DND-41 (cell line): Measurements from ENCODE around the gene CNTN5.

Experiments used
- ATAC-seq: fragments of 200-7000 bp; cut with Tn5 transposase; 3 replicates; pipeline ENCODE4 v1.9.1; 2021; ENCODE audit warnings: low read depth; ENCODE audit not compliant: insufficient read depth
- DNase-seq: peaks from one replicate; pipeline ENCODE4 v3.0.0-alpha.2; 2020
- H2AFZ ChIP-seq: 2 replicates; pipeline ENCODE4 v1.6.0; 2012; ENCODE audit warnings: low read depth, low read length
- H3K27ac ChIP-seq: 2 replicates; pipeline ENCODE4 v1.5.1; 2012; ENCODE audit warnings: low read length, inconsistent platforms
- H3K27me3 ChIP-seq: fragments of 200-600 bp; sonication (generic); 2 replicates; pipeline ENCODE4 v1.6.0; 2012; ENCODE audit warnings: low read length, mild to moderate bottlenecking, inconsistent platforms; ENCODE audit not compliant: insufficient read depth, poor library complexity
- H3K36me3 ChIP-seq: 2 replicates; pipeline ENCODE4 v1.5.1; 2012; ENCODE audit warnings: low read length, inconsistent platforms; ENCODE audit not compliant: insufficient read depth
- H3K4me1 ChIP-seq: 2 replicates; pipeline ENCODE4 v1.5.1; 2012; ENCODE audit warnings: mild to moderate bottlenecking, low read length; ENCODE audit not compliant: insufficient read depth
- H3K4me2 ChIP-seq: 2 replicates; pipeline ENCODE4 v1.6.0; 2012; ENCODE audit warnings: mild to moderate bottlenecking, moderate library complexity, low read length, inconsistent platforms; ENCODE audit not compliant: insufficient read depth
- H3K4me3 ChIP-seq, 2 experiments: fragments of 200-600 bp in 1 of 2; shearing (Covaris generic) in 1 of 2; 2 replicates each; pipeline ENCODE4 v1.5.1; 2012 to 2016; ENCODE audit warnings: inconsistent platforms in 2 of 2, low read length in 2 of 2, mild to moderate bottlenecking in 2 of 2, low read depth in 1 of 2, moderate library complexity in 1 of 2
- H3K79me2 ChIP-seq: 2 replicates; pipeline ENCODE4 v1.6.0; 2012; ENCODE audit warnings: low read length, inconsistent platforms; ENCODE audit not compliant: insufficient read depth
- H3K9ac ChIP-seq: 2 replicates; pipeline ENCODE4 v1.6.0; 2012; ENCODE audit warnings: low read depth, mild to moderate bottlenecking, inconsistent platforms, low read length, moderate library complexity
- H3K9me3 ChIP-seq: 2 replicates; pipeline ENCODE4 v1.5.1; 2012; ENCODE audit warnings: low read length, moderate library complexity, mild to moderate bottlenecking, inconsistent platforms; ENCODE audit not compliant: insufficient read depth, severe bottlenecking
- H4K20me1 ChIP-seq: 2 replicates; pipeline ENCODE4 v1.6.0; 2012; ENCODE audit warnings: low read length; ENCODE audit not compliant: insufficient read depth
- CTCF ChIP-seq: IDR thresholded peaks from 2 replicates; pipeline ENCODE4 v1.5.1; 2012; ENCODE audit warnings: borderline replicate concordance, low read length, moderate library complexity, mild to moderate bottlenecking; ENCODE audit not compliant: poor library complexity, severe bottlenecking; ENCODE audit errors: extremely low read depth
- EZH2 ChIP-seq: IDR thresholded peaks from 3 replicates; pipeline ENCODE4 v1.6.1; 2012; ENCODE audit warnings: borderline replicate concordance, low read depth, mild to moderate bottlenecking, moderate library complexity, low read length, inconsistent platforms; ENCODE audit not compliant: severe bottlenecking

Gene CNTN5

GRCh38 chr11:99268886-99269285, 248.1 kb downstream of the CNTN5 start:
- Histone ChIP-seq H3K36me3 (no peaks in the 10 kb centered on the region), H2AFZ (no peak overlapping the region), H3K9ac (no peak overlapping the region), H3K4me3 (no peak overlapping the region), H3K27me3 (no peaks in the 10 kb centered on the region), H3K79me2 (no peaks in the 10 kb centered on the region), H3K9me3 (no peaks in the 10 kb centered on the region), H3K27ac (no peak overlapping the region), H3K4me1 (no peaks in the 10 kb centered on the region), H3K4me2 (no peak overlapping the region), H4K20me1 (no peaks in the 10 kb centered on the region)
- no peak for ATAC-seq
- TF ChIP-seq EZH2 = no peak
- DNase-seq = no peak

GRCh38 chr11:99271527-99271926, 250.8 kb downstream of the CNTN5 start:
- Histone ChIP-seq H2AFZ (no peak overlapping the region), H3K9me3 (no peaks in the 10 kb centered on the region), H3K4me3 (no peak overlapping the region), H3K79me2 (no peaks in the 10 kb centered on the region), H4K20me1 (no peaks in the 10 kb centered on the region), H3K27me3 (no peaks in the 10 kb centered on the region), H3K4me2 (no peak overlapping the region), H3K9ac (no peak overlapping the region), H3K27ac (no peak overlapping the region), H3K36me3 (no peaks in the 10 kb centered on the region), H3K4me1 (no peaks in the 10 kb centered on the region)
- no peak for TF ChIP-seq CTCF
- ATAC-seq (no peak), DNase-seq (no peak)

- H3K9ac ChIP-seq = no peak overlapping the region
- H3K9me3 ChIP-seq = no peaks in the 10 kb centered on the region
- H3K27me3 ChIP-seq = no peaks in the 10 kb centered on the region
- H4K20me1 ChIP-seq = no peaks in the 10 kb centered on the region
- H3K36me3 ChIP-seq = no peaks in the 10 kb centered on the region
- ATAC-seq (no peak), DNase-seq (no peak)
- H3K4me2 ChIP-seq = no peak overlapping the region
- no peaks in the 10 kb centered on the region for H3K4me1 ChIP-seq
- H3K79me2 ChIP-seq = no peaks in the 10 kb centered on the region
- H2AFZ ChIP-seq = no peak overlapping the region
- H3K4me3 ChIP-seq = no peak overlapping the region
- TF ChIP-seq EZH2 = no peak
- no peak for TF ChIP-seq CTCF
- no peak overlapping the region for H3K27ac ChIP-seq
These were observed 254.8 kb downstream of the CNTN5 start for GRCh38 chr11:99275521-99275920.

GRCh38 chr11:99277281-99277680, 256.5 kb downstream of the CNTN5 start:
- Histone ChIP-seq H3K9ac (no peak overlapping the region), H3K36me3 (no peaks in the 10 kb centered on the region), H4K20me1 (no peaks in the 10 kb centered on the region), H3K4me2 (no peak overlapping the region), H3K27ac (no peak overlapping the region), H2AFZ (no peak overlapping the region), H3K9me3 (no peaks in the 10 kb centered on the region), H3K4me3 (no peak overlapping the region), H3K4me1 (no peaks in the 10 kb centered on the region), H3K79me2 (no peaks in the 10 kb centered on the region), H3K27me3 (no peaks in the 10 kb centered on the region)
- DNase-seq (no peak), ATAC-seq (no peak)
- TF ChIP-seq EZH2 (no peak), CTCF (no peak)
